ENCODE results near the gene PLCG2. TPM values are rescaled to one million over a fixed set of nuclear protein-coding genes. Genes with fewer than 3 reads are reported as not detected.

PLCG2 gene
- total and polyA plus RNA-seq, 2 of the 8 experiments (the other 6 are each of a cell fraction or from before 2014, with no cell fraction given), result 6.1 to 6.9 TPM

GRCh38 chr16:81770008-81770407 is 9.1 kb upstream of the PLCG2 start:
- no peak for TF ChIP-seq SIX5 (IDR thresholded peaks at IDR 0.05; ENCODE audit: low read depth, low read length)
- TF ChIP-seq, protein P1, sequence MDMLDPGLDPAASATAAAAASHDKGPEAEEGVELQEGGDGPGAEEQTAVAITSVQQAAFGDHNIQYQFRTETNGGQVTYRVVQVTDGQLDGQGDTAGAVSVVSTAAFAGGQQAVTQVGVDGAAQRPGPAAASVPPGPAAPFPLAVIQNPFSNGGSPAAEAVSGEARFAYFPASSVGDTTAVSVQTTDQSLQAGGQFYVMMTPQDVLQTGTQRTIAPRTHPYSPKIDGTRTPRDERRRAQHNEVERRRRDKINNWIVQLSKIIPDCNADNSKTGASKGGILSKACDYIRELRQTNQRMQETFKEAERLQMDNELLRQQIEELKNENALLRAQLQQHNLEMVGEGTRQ (IDR thresholded peaks at IDR 0.05; ENCODE audit: low read length), result no peak
- no peak for TF ChIP-seq GABPA (IDR thresholded peaks at IDR 0.05; ENCODE audit: borderline replicate concordance, insufficient read depth, low read length)
- FAIRE-seq (no peak), DNase-seq (ENCODE audit: low read depth in 1 of 2, low spot score in 2 of 2) (no peak)
- H3K4me2 ChIP-seq (ENCODE audit: insufficient read depth in 1 of 2, low read depth in 2 of 2, low read length in 2 of 2), result no peak overlapping the region
- H3K27me3 ChIP-seq (replicated peaks in 1 of 4; ENCODE audit: control insufficient read depth in 3 of 4, extremely low read depth in 1 of 4, insufficient read depth in 3 of 4, low read length in 3 of 4), result no peaks in the 10 kb centered on the region
- POLR2A ChIA-PET (ENCODE audit: partially characterized antibody), result no interaction called here
- no peaks in the 10 kb centered on the region for H3K23me2 ChIP-seq (ENCODE audit: low read depth, low read length)
- CTCF ChIA-PET (ENCODE audit: partially characterized antibody), result interaction anchor here (1.0 to 1.3 kb wide), 2 partner anchors 46 to 106 kb away, joined by 4 read pairs; no protein-coding TSS in a partner anchor
- H3K79me2 ChIP-seq (ENCODE audit: control insufficient read depth in 1 of 2, insufficient read depth in 2 of 2, low read length in 2 of 2), result no peaks in the 10 kb centered on the region
- H3K4ac ChIP-seq (replicated peaks; ENCODE audit: insufficient read length, low read depth, low read length), result no peak overlapping the region
- H3K4me3 ChIP-seq (ENCODE audit: extremely low read depth in 1 of 4, insufficient read depth in 2 of 4, low read depth in 3 of 4, low read length in 4 of 4), result no peak overlapping the region
- no peak overlapping the region for H2AFZ ChIP-seq (ENCODE audit: low read length)
- no peak overlapping the region for H2AK5ac ChIP-seq (ENCODE audit: low read depth, low read length)
- no peak overlapping the region for H2BK12ac ChIP-seq (ENCODE audit: low read depth, low read length)
- H4K8ac ChIP-seq (ENCODE audit: extremely low read depth, insufficient read depth, low read length), result no peak overlapping the region
- no peak overlapping the region for H3K27ac ChIP-seq (ENCODE audit: low read depth, low read length)
- H3K79me1 ChIP-seq (ENCODE audit: low read depth, low read length), result no peaks in the 10 kb centered on the region
- no peak overlapping the region for H2BK120ac ChIP-seq (replicated peaks; ENCODE audit: low read depth, low read length)
- H3K56ac ChIP-seq (replicated peaks; ENCODE audit: insufficient read length, low read depth, low read length), result no peak overlapping the region
- H3K9ac ChIP-seq (replicated peaks in 1 of 4; ENCODE audit: extremely low read depth in 1 of 4, low read depth in 3 of 4, low read length in 3 of 4), result no peak overlapping the region
- no peak overlapping the region for H4K5ac ChIP-seq (ENCODE audit: insufficient read length, low read depth, low read length)
- no peaks in the 10 kb centered on the region for H3K4me1 ChIP-seq (replicated peaks in 1 of 4; ENCODE audit: control insufficient read depth in 3 of 4, insufficient read depth in 4 of 4, low read length in 3 of 4)
- no peak overlapping the region for H3K23ac ChIP-seq (ENCODE audit: insufficient read length)
- no peaks in the 10 kb centered on the region for H4K20me1 ChIP-seq (replicated peaks in 1 of 2; ENCODE audit: control insufficient read depth in 1 of 2, insufficient read depth in 2 of 2, low read length in 2 of 2)
- H2BK5ac ChIP-seq (ENCODE audit: low read depth, low read length), result no peak overlapping the region
- H3K14ac ChIP-seq (ENCODE audit: insufficient read length), result no peak overlapping the region
- H3K18ac ChIP-seq (ENCODE audit: extremely low read depth, low read length), result no peak overlapping the region
- H2BK20ac ChIP-seq (ENCODE audit: low read length), result no peak overlapping the region
- H3K9me3 ChIP-seq (ENCODE audit: insufficient read depth in 2 of 2, low read depth in 1 of 2, low read length in 1 of 2), result no peaks in the 10 kb centered on the region
- H2BK15ac ChIP-seq (ENCODE audit: low read length), result no peak overlapping the region
- no peak overlapping the region for H4K91ac ChIP-seq (replicated peaks; ENCODE audit: insufficient read length, low read length)
- WGBS, 2 experiments (ENCODE audit: extremely low coverage in 1 of 2, insufficient coverage in 1 of 2, insufficient read length in 1 of 2, insufficient replicate concordance in 2 of 2, low coverage in 1 of 2, low lambda C conversion rate in 2 of 2, missing lambda C conversion rate in 1 of 2), result 91% methylated on average over 7 of the region's 7 CpGs; no CpG with 5 or more reads in 1 of the 2 experiments
- H3K36me3 ChIP-seq (ENCODE audit: control insufficient read depth in 2 of 4, insufficient read depth in 4 of 4, low read length in 3 of 4), result no peaks in the 10 kb centered on the region
